Sigmoid colon (tissue), 7 donors: Measurements from ENCODE around the gene TMEM255B. TPM values are rescaled to one million over a fixed set of nuclear protein-coding genes. Genes with fewer than 3 reads are reported as not detected.
"Not testable (repeated sequence)": the region's sequence is repeated elsewhere in the genome, so short reads cannot be mapped to it uniquely, and the experiment has no call there.

Experiments used
- DNase-seq: peaks from one replicate; pipeline ENCODE4 v3.0.0-alpha.2; 2019
- H3K27ac ChIP-seq, 4 donors: fragments of 200-600 bp; sonication (generic); one replicate each; pipeline ENCODE4 v1.5.1; 2016 to 2019; ENCODE audit warnings: mild to moderate bottlenecking in 1 of 4
- H3K27me3 ChIP-seq, 3 donors: fragments of 200-600 bp; sonication (generic); one replicate each; pipeline ENCODE4 v1.5.1; 2019; ENCODE audit warnings: mild to moderate bottlenecking in 1 of 3
- H3K36me3 ChIP-seq, 4 donors: fragments of 200-600 bp; sonication (generic); one replicate each; pipeline ENCODE4 v1.5.1; 2016 to 2019
- H3K4me1 ChIP-seq, 4 donors: fragments of 200-600 bp; sonication (generic); one replicate each; pipeline ENCODE4 v1.5.1; 2017 to 2019
- H3K4me3 ChIP-seq, 4 donors: fragments of 200-600 bp; sonication (generic); one replicate each; pipeline ENCODE4 v1.5.1; 2017 to 2019; ENCODE audit warnings: mild to moderate bottlenecking in 2 of 4, moderate library complexity in 1 of 4
- H3K9me3 ChIP-seq, 4 donors: fragments of 200-600 bp in 3 of 4; sonication (generic) in 3 of 4; one replicate each; pipeline versions ENCODE4 v1.5.1 to v1.6.1; 2013 to 2019
- CTCF ChIP-seq, 4 experiments: fragments of 450-650 bp in 3 of 4; fragments of 200-600 bp in 1 of 4; IDR thresholded peaks; one replicate each; pipeline ENCODE4 v1.5.1; 2016 to 2019; ENCODE audit warnings: antibody characterized with exemption in 4 of 4, mild to moderate bottlenecking in 3 of 4, moderate library complexity in 2 of 4
- EP300 ChIP-seq, 4 donors: sonication (generic); formaldehyde crosslinking; IDR thresholded peaks; one replicate each; pipeline ENCODE4 v1.6.1; 2017; ENCODE audit warnings: antibody characterized with exemption in 4 of 4
- POLR2A ChIP-seq, 2 donors: fragments of 450-650 bp; IDR thresholded peaks; one replicate each; pipeline ENCODE4 v1.6.1; 2016; ENCODE audit warnings: antibody characterized with exemption in 2 of 2, mild to moderate bottlenecking in 2 of 2, moderate library complexity in 2 of 2
- POLR2AphosphoS5 ChIP-seq, 4 donors: sonication (generic); formaldehyde crosslinking; IDR thresholded peaks; one replicate each; pipeline ENCODE4 v1.6.1; 2017; ENCODE audit warnings: antibody characterized with exemption in 4 of 4
- WGBS, 2 donors: extraction: QIAGEN DNeasy Blood & Tissue Kit; methylation state at CpG; one replicate each; pipeline ENCODE4 v1.1.7; 2013; 5-methylcytosine and 5-hydroxymethylcytosine counted together
- intact Hi-C: fragments of 100-400 bp; cut with DNase I; formaldehyde crosslinking; loops from one replicate; pipeline ENCODE4 v1.15.1; 2023
- polyA plus RNA-seq, 3 donors: library from polyadenylated mRNA; stranded (reverse); fragments of 200-250 nt; gene quantifications; one replicate each; pipeline ENCODE4 v1.2.3, GENCODE V29; 2013
- total RNA-seq, 4 donors: library from RNA; depleted of rRNA; stranded (reverse); fragments of >200 nt; gene quantifications; one replicate each; pipeline ENCODE4 v1.1.0, GENCODE V29; 2016
- donor health status: healthy with polysubstance abuse.
- donor health status: Bipolar disorder and iron deficiency.
- donor health status: healthy.

Gene TMEM255B
- total and polyA plus RNA-seq, 7 donors = 0.60 to 11.1 (median 4.3) TPM

- TF ChIP-seq POLR2A (IDR thresholded peaks at IDR 0.05) = no peak
- TF ChIP-seq CTCF (IDR thresholded peaks at IDR 0.05) = no peak
- TF ChIP-seq EP300 (IDR thresholded peaks at IDR 0.05) = no peak
- no peak for TF ChIP-seq POLR2AphosphoS5 (IDR thresholded peaks at IDR 0.05)
- H3K27ac ChIP-seq = no peak overlapping the region
- 94 to 97% methylated on average over 23 of the region's 23 CpGs for WGBS, 2 donors
- no peaks in the 10 kb centered on the region for H3K36me3 ChIP-seq
- H3K4me1 ChIP-seq = no peaks in the 10 kb centered on the region
- DNase-seq = no peak
- intact Hi-C loops = no loop called here
- H3K4me3 ChIP-seq = no peak overlapping the region
- peaks cover 0 to 46% (median 0%) of the 10 kb centered on the region in 3 donors for H3K27me3 ChIP-seq
- H3K9me3 ChIP-seq = no peaks in the 10 kb centered on the region
These were observed 35.1 kb downstream of the TMEM255B start for GRCh38 chr13:113794086-113794485.

- Histone ChIP-seq H3K27me3 (peaks cover 0 to 46% (median 0%) of the 10 kb centered on the region in 3 donors), H3K27ac (no peak overlapping the region), H3K36me3 (no peaks in the 10 kb centered on the region), H3K4me3 (no peak overlapping the region), H3K9me3 (no peaks in the 10 kb centered on the region), H3K4me1 (no peaks in the 10 kb centered on the region)
- WGBS, 2 donors = 85 to 86% methylated on average over 24 of the region's 24 CpGs
- no peak for DNase-seq
- intact Hi-C loops = no loop called here
- TF ChIP-seq POLR2AphosphoS5 (IDR thresholded peaks at IDR 0.05) = no peak
- TF ChIP-seq POLR2A (IDR thresholded peaks at IDR 0.05) = no peak
- no peak for TF ChIP-seq EP300 (IDR thresholded peaks at IDR 0.05)
- TF ChIP-seq CTCF (IDR thresholded peaks at IDR 0.05) = no peak
These were observed 35.7 kb downstream of the TMEM255B start for GRCh38 chr13:113794764-113795173.

GRCh38 chr13:113795362-113795761 is 36.3 kb downstream of the TMEM255B start:
- H3K4me3 ChIP-seq, H3K36me3 ChIP-seq, H3K4me1 ChIP-seq, H3K9me3 ChIP-seq, H3K27ac ChIP-seq, intact Hi-C loops, DNase-seq: not testable (repeated sequence)
- H3K27me3 ChIP-seq = peaks cover 0 to 46% (median 0%) of the 10 kb centered on the region in 3 donors
- WGBS, 2 donors = 20 to 36% methylated on average over 1 of the region's 1 CpG

- TF ChIP-seq POLR2A (IDR thresholded peaks at IDR 0.05) = no peak
- H3K4me1 ChIP-seq = no peaks in the 10 kb centered on the region
- WGBS, 2 donors = 86 to 88% methylated on average over 20 of the region's 20 CpGs
- H3K27ac ChIP-seq = no peak overlapping the region
- no peak overlapping the region for H3K4me3 ChIP-seq
- intact Hi-C loops = no loop called here
- no peak for DNase-seq
- no peaks in the 10 kb centered on the region for H3K36me3 ChIP-seq
- peaks cover 0 to 38% (median 0%) of the 10 kb centered on the region in 3 donors for H3K27me3 ChIP-seq
- H3K9me3 ChIP-seq = no peaks in the 10 kb centered on the region
These were observed 37.4 kb downstream of the TMEM255B start for GRCh38 chr13:113796211-113796963.

GRCh38 chr13:113796964-113797676 is 38.1 kb downstream of the TMEM255B start:
- Histone ChIP-seq H3K9me3 (no peaks in the 10 kb centered on the region), H3K27ac (no peak overlapping the region), H3K4me1 (peaks cover 0 to 4% (median 1%) of the 10 kb centered on the region in 4 donors), H3K36me3 (no peaks in the 10 kb centered on the region), H3K27me3 (peaks cover 0 to 38% (median 0%) of the 10 kb centered on the region in 3 donors), H3K4me3 (no peak overlapping the region)
- intact Hi-C loops = no loop called here
- DNase-seq = no peak
- 95% methylated on average over 30 of the region's 30 CpGs for WGBS, 2 donors
- TF ChIP-seq CTCF (IDR thresholded peaks at IDR 0.05) (no peak), EP300 (IDR thresholded peaks at IDR 0.05) (no peak), POLR2A (IDR thresholded peaks at IDR 0.05) (no peak), POLR2AphosphoS5 (IDR thresholded peaks at IDR 0.05) (no peak)
